Panc1 (cell line): Measurements from ENCODE around the gene GPHN. TPM values are rescaled to one million over a fixed set of nuclear protein-coding genes. Genes with fewer than 3 reads are reported as not detected.

Source experiments
- ATAC-seq: fragments of 200-7000 bp; cut with Tn5 transposase; 2 replicates; pipeline ENCODE4 v1.9.1; 2020; ENCODE audit warnings: mild to moderate bottlenecking, moderate library complexity
- BruUV-seq: library from RNA; stranded (reverse); fragments of 400-500 nt; replicated peaks from 2 replicates; lab custom pipeline; 2021; lab: Mats Ljungman, UMichigan
- CTCF ChIA-PET: fragments of 300-600 bp; sonication (Branson Sonifier 250); formaldehyde crosslinking; loops from one replicate; lab custom pipeline; 2022; ENCODE audit warnings: antibody characterized with exemption; lab: Charles Lee
- POLR2A ChIA-PET: fragments of 300-600 bp; sonication (Branson Sonifier 250); formaldehyde crosslinking; loops from one replicate; lab custom pipeline; 2022; ENCODE audit warnings: antibody characterized with exemption; lab: Charles Lee
- DNase-seq: peaks from one replicate; pipeline ENCODE4 v3.0.0-alpha.2; 2010; ENCODE audit warnings: low read depth, low spot score
- H3K27ac ChIP-seq: 2 replicates; pipeline ENCODE4 v1.5.1; 2011; ENCODE audit warnings: mild to moderate bottlenecking, low read length, inconsistent platforms
- H3K27me3 ChIP-seq: fragments of 200-500 bp; sonication (Bioruptor generic); 2 replicates; pipeline ENCODE4 v1.6.0; 2014; ENCODE audit warnings: low read length, inconsistent platforms; ENCODE audit not compliant: control insufficient read depth, insufficient read depth
- H3K36me3 ChIP-seq: fragments of 200-500 bp; sonication (Bioruptor generic); 2 replicates; pipeline ENCODE4 v1.5.1; 2014; ENCODE audit warnings: inconsistent platforms, mild to moderate bottlenecking, low read length, moderate library complexity; ENCODE audit not compliant: control insufficient read depth, insufficient read depth
- H3K4me1 ChIP-seq: 2 replicates; pipeline ENCODE4 v1.5.1; 2011; ENCODE audit warnings: inconsistent platforms, mild to moderate bottlenecking, low read length, moderate library complexity; ENCODE audit not compliant: control insufficient read depth, insufficient read depth
- H3K4me3 ChIP-seq, 2 experiments: 2 replicates each; pipeline ENCODE4 v1.5.1; 2011 to 2012; ENCODE audit warnings: low read depth in 2 of 2, low read length in 2 of 2, mild to moderate bottlenecking in 2 of 2, inconsistent platforms in 1 of 2, moderate library complexity in 1 of 2
- H3K9me3 ChIP-seq: fragments of 200-500 bp; sonication (Bioruptor generic); 2 replicates; pipeline ENCODE4 v1.5.1; 2014; ENCODE audit warnings: low read depth, mild to moderate bottlenecking, inconsistent platforms, low read length, moderate library complexity; ENCODE audit not compliant: control insufficient read depth, insufficient read depth
- POLR2AphosphoS5 ChIP-seq: IDR thresholded peaks from 2 replicates; pipeline ENCODE4 v1.6.1; 2012; ENCODE audit warnings: mild to moderate bottlenecking, low read depth, low read length, moderate library complexity
- SIN3A ChIP-seq: IDR thresholded peaks from 2 replicates; pipeline ENCODE4 v1.6.1; 2012; ENCODE audit warnings: low read depth, mild to moderate bottlenecking, low read length, moderate library complexity, borderline replicate concordance; ENCODE audit not compliant: insufficient read depth
- TCF7L2 ChIP-seq: IDR thresholded peaks from 2 replicates; pipeline ENCODE4 v1.6.1; 2011; ENCODE audit warnings: mild to moderate bottlenecking, low read depth, low read length, inconsistent platforms
- in situ Hi-C: cut with HindIII; loops from 2 replicates; pipeline ENCODE4 v1.10.0; 2016; ENCODE audit warnings: low sequenced_read_pairs, low pct_unique_long_range_greater_than_20kb
- intact Hi-C: fragments of 100-400 bp; cut with micrococcal nuclease; formaldehyde crosslinking; loops from one replicate; pipeline ENCODE4 v1.10.0; 2022; ENCODE audit not compliant: unreplicated experiment
- total RNA-seq: library from RNA; stranded (reverse); gene quantifications from one replicate; pipeline ENCODE4 v1.2.1, GENCODE V29; 2021; ENCODE audit not compliant: unreplicated experiment
- TF ChIP-seq, protein P1 (sequence below), 2 experiments: IDR thresholded peaks; 2 replicates each; pipeline ENCODE4 v1.6.1; 2011 to 2012; ENCODE audit warnings: low read depth in 2 of 2, control low read depth in 1 of 2, low read length in 1 of 2, mild to moderate bottlenecking in 1 of 2, moderate library complexity in 1 of 2; ENCODE audit not compliant: insufficient read depth in 1 of 2
- TF ChIP-seq, protein P2 (sequence below): fragments of 450-650 bp; IDR thresholded peaks from 2 replicates; pipeline ENCODE4 v1.5.1; 2017; ENCODE audit warnings: mild to moderate bottlenecking

Gene GPHN
- total RNA-seq, 1 experiment from 2014 or later: 26.6 TPM

DNA sequence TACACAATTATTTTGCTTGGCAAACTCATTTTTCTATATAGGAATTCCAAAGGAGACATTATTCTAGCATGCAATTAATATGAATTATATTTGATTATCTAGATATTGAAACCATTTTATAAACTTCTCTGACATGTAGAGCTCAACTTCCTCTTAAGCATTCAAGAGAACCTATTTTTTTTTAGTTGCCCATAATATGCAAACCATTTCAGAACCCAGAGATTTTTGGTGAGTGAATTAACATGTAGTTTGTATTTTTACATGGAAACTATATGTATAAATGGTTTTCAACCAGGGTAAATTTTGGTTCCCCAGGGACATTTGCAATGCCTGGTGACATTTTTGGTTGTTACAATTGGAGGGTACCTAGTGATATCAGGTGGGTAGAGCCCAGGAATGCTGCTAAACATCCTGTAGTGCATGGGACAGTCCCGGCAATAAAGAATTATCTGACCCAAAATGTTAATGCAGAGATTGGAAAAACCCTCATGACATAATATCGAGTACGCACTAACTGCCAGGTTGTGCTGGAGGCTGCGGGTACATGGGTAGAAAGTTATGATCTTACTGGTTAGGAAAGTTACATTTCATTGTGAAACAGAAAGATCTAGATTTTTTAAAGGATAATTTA lies 342.4 kb downstream of the GPHN start:
- Histone ChIP-seq H3K4me3 (no peak overlapping the region), H3K9me3 (no peaks in the 10 kb centered on the region), H3K27ac (no peak overlapping the region), H3K4me1 (no peaks in the 10 kb centered on the region), H3K27me3 (no peaks in the 10 kb centered on the region), H3K36me3 (no peaks in the 10 kb centered on the region)
- intact Hi-C loops (no loop called here), in situ Hi-C loops (no loop called here)
- ChIA-PET POLR2A (no interaction called here), CTCF (no interaction called here)
- no peak for DNase-seq
- ATAC-seq: no peak
- no TSS peak for BruUV-seq
- TF ChIP-seq POLR2AphosphoS5 (no peak), SIN3A (no peak), TCF7L2 (no peak)
- TF ChIP-seq, protein P1, sequence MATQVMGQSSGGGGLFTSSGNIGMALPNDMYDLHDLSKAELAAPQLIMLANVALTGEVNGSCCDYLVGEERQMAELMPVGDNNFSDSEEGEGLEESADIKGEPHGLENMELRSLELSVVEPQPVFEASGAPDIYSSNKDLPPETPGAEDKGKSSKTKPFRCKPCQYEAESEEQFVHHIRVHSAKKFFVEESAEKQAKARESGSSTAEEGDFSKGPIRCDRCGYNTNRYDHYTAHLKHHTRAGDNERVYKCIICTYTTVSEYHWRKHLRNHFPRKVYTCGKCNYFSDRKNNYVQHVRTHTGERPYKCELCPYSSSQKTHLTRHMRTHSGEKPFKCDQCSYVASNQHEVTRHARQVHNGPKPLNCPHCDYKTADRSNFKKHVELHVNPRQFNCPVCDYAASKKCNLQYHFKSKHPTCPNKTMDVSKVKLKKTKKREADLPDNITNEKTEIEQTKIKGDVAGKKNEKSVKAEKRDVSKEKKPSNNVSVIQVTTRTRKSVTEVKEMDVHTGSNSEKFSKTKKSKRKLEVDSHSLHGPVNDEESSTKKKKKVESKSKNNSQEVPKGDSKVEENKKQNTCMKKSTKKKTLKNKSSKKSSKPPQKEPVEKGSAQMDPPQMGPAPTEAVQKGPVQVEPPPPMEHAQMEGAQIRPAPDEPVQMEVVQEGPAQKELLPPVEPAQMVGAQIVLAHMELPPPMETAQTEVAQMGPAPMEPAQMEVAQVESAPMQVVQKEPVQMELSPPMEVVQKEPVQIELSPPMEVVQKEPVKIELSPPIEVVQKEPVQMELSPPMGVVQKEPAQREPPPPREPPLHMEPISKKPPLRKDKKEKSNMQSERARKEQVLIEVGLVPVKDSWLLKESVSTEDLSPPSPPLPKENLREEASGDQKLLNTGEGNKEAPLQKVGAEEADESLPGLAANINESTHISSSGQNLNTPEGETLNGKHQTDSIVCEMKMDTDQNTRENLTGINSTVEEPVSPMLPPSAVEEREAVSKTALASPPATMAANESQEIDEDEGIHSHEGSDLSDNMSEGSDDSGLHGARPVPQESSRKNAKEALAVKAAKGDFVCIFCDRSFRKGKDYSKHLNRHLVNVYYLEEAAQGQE (IDR thresholded peaks at IDR 0.05; ENCODE audit: insufficient read depth in 1 of 2, low read depth in 2 of 2, low read length in 1 of 2): no peak
- TF ChIP-seq, protein P2, sequence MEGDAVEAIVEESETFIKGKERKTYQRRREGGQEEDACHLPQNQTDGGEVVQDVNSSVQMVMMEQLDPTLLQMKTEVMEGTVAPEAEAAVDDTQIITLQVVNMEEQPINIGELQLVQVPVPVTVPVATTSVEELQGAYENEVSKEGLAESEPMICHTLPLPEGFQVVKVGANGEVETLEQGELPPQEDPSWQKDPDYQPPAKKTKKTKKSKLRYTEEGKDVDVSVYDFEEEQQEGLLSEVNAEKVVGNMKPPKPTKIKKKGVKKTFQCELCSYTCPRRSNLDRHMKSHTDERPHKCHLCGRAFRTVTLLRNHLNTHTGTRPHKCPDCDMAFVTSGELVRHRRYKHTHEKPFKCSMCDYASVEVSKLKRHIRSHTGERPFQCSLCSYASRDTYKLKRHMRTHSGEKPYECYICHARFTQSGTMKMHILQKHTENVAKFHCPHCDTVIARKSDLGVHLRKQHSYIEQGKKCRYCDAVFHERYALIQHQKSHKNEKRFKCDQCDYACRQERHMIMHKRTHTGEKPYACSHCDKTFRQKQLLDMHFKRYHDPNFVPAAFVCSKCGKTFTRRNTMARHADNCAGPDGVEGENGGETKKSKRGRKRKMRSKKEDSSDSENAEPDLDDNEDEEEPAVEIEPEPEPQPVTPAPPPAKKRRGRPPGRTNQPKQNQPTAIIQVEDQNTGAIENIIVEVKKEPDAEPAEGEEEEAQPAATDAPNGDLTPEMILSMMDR: no peak

DNA sequence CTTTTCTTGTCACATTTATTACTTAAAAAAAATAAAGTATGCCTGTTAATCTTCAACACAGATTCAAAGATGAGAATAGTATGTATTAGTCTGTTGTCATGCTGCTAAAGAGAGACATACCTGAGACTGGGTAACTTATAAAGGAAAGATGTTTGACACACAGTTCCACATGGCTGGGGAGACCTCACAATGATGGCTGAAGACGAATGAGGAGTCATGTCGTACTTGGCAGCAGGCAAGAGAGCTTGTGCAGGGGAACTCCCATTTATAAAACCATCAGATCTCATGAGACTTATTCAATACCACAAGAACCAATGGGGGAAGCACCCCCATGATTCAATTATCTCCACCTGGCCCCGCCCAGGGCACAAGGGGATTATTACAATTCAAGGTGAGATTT lies 345.4 kb downstream of the GPHN start:
- in situ Hi-C loops: no loop called here
- Histone ChIP-seq H3K9me3 (no peaks in the 10 kb centered on the region), H3K27ac (no peak overlapping the region), H3K4me3 (no peak overlapping the region), H3K27me3 (no peaks in the 10 kb centered on the region), H3K36me3 (no peaks in the 10 kb centered on the region), H3K4me1 (no peaks in the 10 kb centered on the region)
- DNase-seq (no peak), ATAC-seq (no peak)
- intact Hi-C loops: no loop called here
- POLR2A ChIA-PET: no interaction called here
- BruUV-seq: no TSS peak
- TF ChIP-seq SIN3A (no peak), POLR2AphosphoS5 (no peak), TCF7L2 (no peak)
- TF ChIP-seq, protein P1 (IDR thresholded peaks at IDR 0.05; ENCODE audit: insufficient read depth in 1 of 2, low read depth in 2 of 2, low read length in 1 of 2): no peak
- TF ChIP-seq, protein P2: no peak
- CTCF ChIA-PET: no interaction called here
